Measurements from ENCODE around the gene SOAT1. TPM values are rescaled to one million over a fixed set of nuclear protein-coding genes. Genes with fewer than 3 reads are reported as not detected.

The SOAT1 gene
- total RNA-seq, 1 donor from 2014 or later = 19.8 TPM

DNA sequence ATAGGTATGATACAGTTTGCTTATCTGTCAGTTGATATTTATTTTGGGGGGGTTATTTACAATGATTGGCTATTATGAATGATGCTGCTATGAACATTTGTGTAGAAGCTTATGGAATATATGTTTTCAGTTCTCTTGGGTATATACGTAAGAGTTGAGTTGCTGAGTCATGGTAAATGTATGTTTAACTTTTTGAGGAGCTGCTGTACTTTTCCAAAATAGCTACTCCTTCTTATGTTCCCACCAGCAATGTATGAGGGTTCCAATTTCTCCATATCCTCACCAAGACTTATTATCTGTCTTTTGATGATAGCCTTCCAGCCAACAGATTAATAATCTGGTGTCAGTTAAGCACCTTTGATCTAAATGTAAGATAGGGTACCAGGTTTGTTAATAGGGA is 11.9 kb downstream of the SOAT1 start:
- no peak for DNase-seq

GRCh38 chr1:179310291-179310690 is 16.7 kb downstream of the SOAT1 start:
- DNase-seq = no peak

GRCh38 chr1:179310721-179311120 is 17.1 kb downstream of the SOAT1 start:
- no peak for DNase-seq

GRCh38 chr1:179311149-179311700 is 17.6 kb downstream of the SOAT1 start:
- DNase-seq = no peak

GRCh38 chr1:179313004-179313403 is 19.4 kb downstream of the SOAT1 start:
- DNase-seq = no peak

DNA sequence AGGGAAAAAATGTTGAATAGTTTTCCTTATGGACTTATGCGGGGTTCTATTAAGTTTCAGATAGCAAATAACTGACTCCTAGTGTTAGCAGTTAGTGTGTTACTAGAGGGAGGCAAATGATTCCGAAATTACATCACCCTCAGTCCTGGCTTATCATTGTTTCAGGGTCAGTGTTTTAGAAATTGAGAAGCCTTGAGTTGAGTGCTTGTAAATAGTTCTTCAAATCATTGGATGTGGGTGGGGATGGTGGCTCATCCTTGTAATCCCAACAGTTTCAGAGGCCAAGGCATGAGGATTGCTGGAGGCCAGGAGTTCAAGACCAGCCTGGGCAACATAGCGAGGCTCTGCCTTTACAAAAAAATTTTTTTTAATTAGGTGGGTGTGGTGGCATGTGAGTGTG is 21.3 kb downstream of the SOAT1 start:
- no peak for DNase-seq

- DNase-seq = no peak
Measured at GRCh38 chr1:179318491-179318890, 24.9 kb downstream of the SOAT1 start.

GRCh38 chr1:179321533-179322216 is 28.1 kb downstream of the SOAT1 start:
- DNase-seq = no peak

- no peak for DNase-seq
Measured at GRCh38 chr1:179322557-179322956, 29.0 kb downstream of the SOAT1 start.

GRCh38 chr1:179323436-179323835 is 29.8 kb downstream of the SOAT1 start:
- no peak for DNase-seq

- DNase-seq = no peak
Measured at GRCh38 chr1:179325836-179326235, 32.2 kb downstream of the SOAT1 start.

DNA sequence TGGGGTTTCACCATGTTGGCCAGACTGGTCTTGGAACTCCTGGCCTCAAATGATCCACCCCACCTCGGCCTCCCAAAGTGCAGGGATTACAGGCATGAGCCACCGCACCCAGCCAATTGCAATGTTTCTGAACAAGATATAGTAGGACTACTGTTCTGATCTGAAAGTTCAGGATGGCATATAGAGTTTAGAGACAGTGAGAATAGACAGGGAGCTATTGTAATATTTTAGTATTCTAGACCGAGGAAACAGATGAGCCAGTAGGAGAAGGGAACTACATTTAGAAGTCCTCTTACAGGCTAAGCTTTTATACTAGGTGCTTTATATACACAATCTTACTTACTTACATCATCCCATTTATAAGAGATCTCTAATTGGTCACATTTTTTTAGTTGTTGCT is 33.1 kb downstream of the SOAT1 start:
- DNase-seq = no peak

DNA sequence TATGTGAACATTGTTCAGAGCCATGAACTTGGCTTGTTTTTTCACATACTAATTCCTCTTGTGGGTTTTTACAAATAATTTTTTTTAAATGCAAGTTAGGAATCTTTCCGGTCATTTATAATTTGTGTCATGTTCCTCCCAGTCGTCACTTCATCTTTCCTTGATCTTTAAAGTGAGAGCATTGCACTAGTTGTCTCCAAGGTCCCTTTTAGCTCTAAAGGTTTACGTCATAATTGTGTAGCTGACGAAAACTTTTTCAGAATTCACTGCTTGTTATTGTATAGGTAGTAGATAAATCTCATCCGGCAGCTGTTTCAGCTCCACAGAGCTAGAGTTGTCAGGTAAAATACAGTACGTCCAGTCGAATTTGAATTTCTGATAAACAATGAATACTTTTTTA is 33.6 kb downstream of the SOAT1 start:
- DNase-seq = no peak

GRCh38 chr1:179327679-179328078 is 34.1 kb downstream of the SOAT1 start:
- DNase-seq = no peak

DNA sequence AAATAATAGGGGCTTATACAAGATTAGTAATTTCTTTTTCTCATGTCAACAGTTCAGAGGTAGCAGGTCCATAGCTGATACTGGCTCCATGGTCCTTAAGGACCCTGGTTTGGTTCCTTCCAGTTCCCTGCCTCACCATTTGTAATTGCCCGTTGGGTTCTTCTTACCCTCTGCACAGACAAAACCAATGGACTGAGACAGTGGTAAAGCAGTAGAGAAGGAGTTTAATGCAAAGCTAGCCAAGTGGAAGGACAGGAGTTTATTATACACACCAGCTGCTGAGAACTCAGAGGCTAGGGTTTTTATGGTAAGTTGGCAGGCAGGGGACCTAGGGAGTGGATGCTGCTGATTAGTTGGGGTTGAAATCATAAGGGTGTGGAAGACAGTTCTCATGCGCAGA is 36.3 kb downstream of the SOAT1 start:
- DNase-seq = no peak

- no peak for DNase-seq
Measured at GRCh38 chr1:179334440-179334839, 40.8 kb downstream of the SOAT1 start.

- no peak for DNase-seq
Measured at GRCh38 chr1:179337288-179337687, 43.7 kb downstream of the SOAT1 start.

GRCh38 chr1:179337942-179338560 is 44.5 kb downstream of the SOAT1 start:
- no peak for DNase-seq

GRCh38 chr1:179340918-179341317 is 47.3 kb downstream of the SOAT1 start:
- DNase-seq = no peak

DNA sequence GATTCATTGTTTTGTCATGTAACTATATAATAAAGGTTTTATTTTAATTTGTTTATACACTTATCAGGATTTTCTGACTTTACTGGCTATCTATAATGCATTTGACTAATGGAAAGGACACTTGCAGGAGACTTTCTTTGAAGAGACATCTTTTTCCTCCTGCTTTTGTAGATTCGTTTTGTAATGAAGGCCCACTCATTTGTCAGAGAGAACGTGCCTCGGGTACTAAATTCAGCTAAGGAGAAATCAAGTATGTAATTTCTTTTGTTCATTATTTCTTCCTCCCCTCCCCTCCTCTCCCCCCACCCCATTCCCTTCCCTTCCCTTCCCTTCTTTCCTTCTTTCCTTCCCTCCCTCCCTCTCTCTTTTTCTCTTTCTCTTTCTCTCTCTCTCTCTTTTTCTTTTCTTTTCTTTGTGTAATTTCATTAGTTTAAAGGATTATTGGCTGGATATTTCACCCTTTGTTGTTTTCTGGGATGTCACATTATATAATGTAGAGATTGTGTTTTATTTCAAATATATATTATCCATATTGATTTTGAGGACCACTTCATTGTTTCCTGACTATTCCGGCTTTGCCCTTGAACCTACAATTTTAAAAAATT is 48.4 kb downstream of the SOAT1 start:
- DNase-seq = no peak

DNA sequence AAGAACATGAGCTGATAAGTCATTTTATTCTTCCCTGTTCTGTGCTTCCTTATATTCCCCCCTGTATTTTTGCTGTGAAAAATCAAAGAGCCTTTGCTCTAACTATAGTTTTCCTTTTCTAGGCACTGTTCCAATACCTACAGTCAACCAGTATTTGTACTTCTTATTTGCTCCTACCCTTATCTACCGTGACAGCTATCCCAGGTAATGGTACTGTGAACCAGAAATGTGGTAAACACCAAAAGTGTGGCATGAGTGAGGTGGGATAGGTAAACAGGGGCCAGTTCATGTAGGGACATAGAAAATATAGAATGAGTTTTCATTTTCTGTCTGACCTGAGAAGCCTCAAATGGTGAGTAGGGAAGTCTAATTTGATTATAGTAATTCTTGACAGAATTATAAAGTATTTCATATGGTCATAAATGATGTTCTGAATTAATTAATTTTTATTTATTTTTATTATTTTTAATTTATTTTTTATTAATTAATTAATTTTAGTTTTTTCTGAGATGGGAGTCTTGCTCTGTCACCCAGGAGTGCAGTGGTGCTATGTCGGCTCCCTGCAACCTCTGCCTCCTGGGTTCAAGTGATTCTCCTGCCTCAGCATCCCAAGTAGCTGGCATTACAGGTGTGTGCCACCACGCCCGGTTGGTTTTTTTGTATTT is 49.3 kb downstream of the SOAT1 start:
- no peak for DNase-seq

GRCh38 chr1:179351281-179351680 is 57.7 kb downstream of the SOAT1 start:
- no peak for DNase-seq

DNA sequence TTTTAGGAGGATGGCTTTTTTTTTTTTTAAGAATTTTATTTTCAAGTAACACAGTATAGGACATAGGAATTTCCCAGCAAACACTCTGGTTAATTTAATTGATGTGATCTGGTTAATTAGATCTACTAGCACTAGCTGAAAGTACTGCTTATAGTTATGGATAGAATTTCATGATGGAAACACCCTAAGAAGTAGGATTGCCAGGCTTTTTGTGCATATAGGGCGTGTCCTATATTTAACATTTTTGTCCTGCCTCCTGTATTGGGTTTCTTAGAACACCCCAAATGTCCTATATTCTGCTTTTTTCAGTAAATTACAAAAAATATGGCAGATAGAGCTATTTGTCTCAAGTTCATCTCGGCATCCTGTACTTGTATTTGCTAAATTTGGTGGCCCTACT is 58.6 kb downstream of the SOAT1 start:
- DNase-seq = no peak

Measured in occipital lobe (tissue), 2 donors.